Measurements from ENCODE around the gene SVIL. TPM values are rescaled to one million over a fixed set of nuclear protein-coding genes. Genes with fewer than 3 reads are reported as not detected.

SVIL gene
- total RNA-seq, 2 experiments from 2014 or later: 0.47 to 1.5 TPM

DNA sequence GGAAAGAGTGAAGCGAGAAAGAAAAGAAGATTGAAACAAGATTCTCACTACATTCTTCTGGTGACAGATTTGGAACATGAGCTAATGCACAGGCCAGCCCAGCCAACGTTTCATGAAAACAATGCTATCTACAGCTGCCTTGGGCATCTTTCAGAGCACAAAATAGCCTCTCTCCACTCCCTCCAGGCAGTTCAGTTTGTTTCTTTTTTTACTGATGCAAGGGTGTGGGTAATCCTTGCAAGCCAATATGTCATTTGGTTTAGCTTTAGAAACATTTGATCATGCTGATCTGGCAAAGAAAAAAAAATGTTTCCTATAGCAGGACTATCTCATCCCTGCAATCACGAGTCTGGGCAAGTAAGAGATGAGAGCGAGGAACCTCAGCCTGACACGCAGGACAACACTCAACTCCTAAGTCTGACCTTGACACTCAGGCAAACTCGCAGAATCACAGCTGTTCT, 35.9 kb downstream of the SVIL start:
- ChIA-PET POLR2A (no interaction called here), CTCF (ENCODE audit: unreplicated experiment) (no interaction called here)
- no peaks in the 10 kb centered on the region for H3K9me3 ChIP-seq (ENCODE audit: low read length)
- intact Hi-C loops (cut with micrococcal nuclease; ENCODE audit: unreplicated experiment): no loop called here
- no TSS peak for BruUV-seq (replicated peaks)
- no peak overlapping the region for H3K4me2 ChIP-seq (ENCODE audit: low read length)
- DNase-seq (ENCODE audit: low spot score): no peak
- H3K36me3 ChIP-seq (ENCODE audit: insufficient read depth, low read length): no peaks in the 10 kb centered on the region
- H3K9me2 ChIP-seq (ENCODE audit: insufficient read depth, low read length): no peaks in the 10 kb centered on the region
- H3K4me3 ChIP-seq (ENCODE audit: low read depth, low read length, poor library complexity, severe bottlenecking): no peak overlapping the region
- H3K4me1 ChIP-seq (ENCODE audit: insufficient read depth, low read length, poor library complexity, severe bottlenecking): no peaks in the 10 kb centered on the region
- TF ChIP-seq, protein P1, sequence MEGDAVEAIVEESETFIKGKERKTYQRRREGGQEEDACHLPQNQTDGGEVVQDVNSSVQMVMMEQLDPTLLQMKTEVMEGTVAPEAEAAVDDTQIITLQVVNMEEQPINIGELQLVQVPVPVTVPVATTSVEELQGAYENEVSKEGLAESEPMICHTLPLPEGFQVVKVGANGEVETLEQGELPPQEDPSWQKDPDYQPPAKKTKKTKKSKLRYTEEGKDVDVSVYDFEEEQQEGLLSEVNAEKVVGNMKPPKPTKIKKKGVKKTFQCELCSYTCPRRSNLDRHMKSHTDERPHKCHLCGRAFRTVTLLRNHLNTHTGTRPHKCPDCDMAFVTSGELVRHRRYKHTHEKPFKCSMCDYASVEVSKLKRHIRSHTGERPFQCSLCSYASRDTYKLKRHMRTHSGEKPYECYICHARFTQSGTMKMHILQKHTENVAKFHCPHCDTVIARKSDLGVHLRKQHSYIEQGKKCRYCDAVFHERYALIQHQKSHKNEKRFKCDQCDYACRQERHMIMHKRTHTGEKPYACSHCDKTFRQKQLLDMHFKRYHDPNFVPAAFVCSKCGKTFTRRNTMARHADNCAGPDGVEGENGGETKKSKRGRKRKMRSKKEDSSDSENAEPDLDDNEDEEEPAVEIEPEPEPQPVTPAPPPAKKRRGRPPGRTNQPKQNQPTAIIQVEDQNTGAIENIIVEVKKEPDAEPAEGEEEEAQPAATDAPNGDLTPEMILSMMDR (conservative IDR thresholded peaks at IDR 0.05; ENCODE audit: low read length): no peak
- TF ChIP-seq EZH2phosphoT487 (IDR thresholded peaks at IDR 0.05; ENCODE audit: borderline replicate concordance, low read depth, low read length): no peak
- no peaks in the 10 kb centered on the region for H3K79me2 ChIP-seq (ENCODE audit: insufficient read depth, low read depth, low read length)
- H4K20me1 ChIP-seq (ENCODE audit: insufficient read depth, low read length): no peaks in the 10 kb centered on the region
- no peak overlapping the region for H3K27ac ChIP-seq (ENCODE audit: low read depth, low read length, poor library complexity, severe bottlenecking)
- H2AFZ ChIP-seq (ENCODE audit: low read length): no peak overlapping the region

DNA sequence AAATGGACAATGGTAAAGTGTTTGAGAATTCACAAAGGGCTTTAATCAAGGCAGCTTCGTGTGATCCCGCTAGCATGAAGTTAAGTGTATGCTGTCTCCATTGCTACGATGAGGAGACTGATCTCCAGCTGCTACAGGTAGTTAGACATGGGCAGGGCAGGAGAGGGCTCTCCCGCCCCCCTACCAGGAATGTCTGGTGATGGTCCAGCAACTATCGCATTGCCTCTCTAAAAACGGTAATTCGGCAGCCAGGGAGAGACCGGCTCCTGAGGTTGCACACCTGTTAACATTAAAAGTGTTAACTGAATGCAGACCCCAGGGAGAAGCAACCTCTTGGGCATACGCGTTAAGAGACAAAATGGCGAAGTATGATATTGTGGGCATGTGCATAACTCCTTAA, 37.9 kb downstream of the SVIL start:
- intact Hi-C loops (cut with micrococcal nuclease; ENCODE audit: unreplicated experiment): no loop called here
- POLR2A ChIA-PET: no interaction called here

DNA sequence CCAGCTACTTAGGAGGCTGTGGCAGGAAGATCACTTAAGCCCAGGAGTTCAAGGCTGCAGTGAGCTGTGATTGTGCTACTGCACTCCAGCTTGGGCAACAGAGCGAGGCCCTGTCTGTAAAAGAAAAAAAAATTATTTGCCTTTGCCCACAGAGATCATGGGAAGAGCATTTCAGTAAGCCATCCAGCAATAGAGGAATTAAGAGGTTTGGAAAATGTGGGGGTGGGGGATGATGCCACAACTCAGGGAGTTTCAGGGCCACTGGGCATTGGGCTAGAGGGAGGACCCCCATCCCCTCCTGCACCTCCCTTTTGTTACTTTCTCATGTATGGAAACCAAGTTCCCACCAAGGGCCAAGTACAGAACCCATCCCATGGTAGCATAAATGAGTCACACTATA, 38.4 kb downstream of the SVIL start:
- Histone ChIP-seq H3K4me1 (ENCODE audit: insufficient read depth, low read length, poor library complexity, severe bottlenecking) (no peaks in the 10 kb centered on the region), H3K36me3 (ENCODE audit: insufficient read depth, low read length) (no peaks in the 10 kb centered on the region), H3K9me2 (ENCODE audit: insufficient read depth, low read length) (no peaks in the 10 kb centered on the region), H4K20me1 (ENCODE audit: insufficient read depth, low read length) (no peaks in the 10 kb centered on the region), H3K4me3 (ENCODE audit: low read depth, low read length, poor library complexity, severe bottlenecking) (no peak overlapping the region), H3K4me2 (ENCODE audit: low read length) (no peak overlapping the region), H3K27ac (ENCODE audit: low read depth, low read length, poor library complexity, severe bottlenecking) (no peak overlapping the region), H2AFZ (ENCODE audit: low read length) (no peak overlapping the region), H3K9me3 (ENCODE audit: low read length) (no peaks in the 10 kb centered on the region), H3K79me2 (ENCODE audit: insufficient read depth, low read depth, low read length) (no peaks in the 10 kb centered on the region)
- ChIA-PET CTCF (ENCODE audit: unreplicated experiment) (no interaction called here), POLR2A (no interaction called here)
- no peak for TF ChIP-seq EZH2phosphoT487 (IDR thresholded peaks at IDR 0.05; ENCODE audit: borderline replicate concordance, low read depth, low read length)
- TF ChIP-seq, protein P1 (conservative IDR thresholded peaks at IDR 0.05; ENCODE audit: low read length): no peak
- BruUV-seq (replicated peaks): no TSS peak
- DNase-seq (ENCODE audit: low spot score): no peak
- intact Hi-C loops (cut with micrococcal nuclease; ENCODE audit: unreplicated experiment): no loop called here

More for the DNA sequence above, 37.9 kb downstream of the SVIL start:
- Histone ChIP-seq H3K9me3 (ENCODE audit: low read length) (no peaks in the 10 kb centered on the region), H3K4me3 (ENCODE audit: low read depth, low read length, poor library complexity, severe bottlenecking) (no peak overlapping the region), H3K36me3 (ENCODE audit: insufficient read depth, low read length) (no peaks in the 10 kb centered on the region), H2AFZ (ENCODE audit: low read length) (no peak overlapping the region), H3K9me2 (ENCODE audit: insufficient read depth, low read length) (no peaks in the 10 kb centered on the region), H3K27ac (ENCODE audit: low read depth, low read length, poor library complexity, severe bottlenecking) (no peak overlapping the region), H3K4me1 (ENCODE audit: insufficient read depth, low read length, poor library complexity, severe bottlenecking) (no peaks in the 10 kb centered on the region), H3K4me2 (ENCODE audit: low read length) (no peak overlapping the region), H3K79me2 (ENCODE audit: insufficient read depth, low read depth, low read length) (no peaks in the 10 kb centered on the region), H4K20me1 (ENCODE audit: insufficient read depth, low read length) (no peaks in the 10 kb centered on the region)
- CTCF ChIA-PET (ENCODE audit: unreplicated experiment): no interaction called here
- TF ChIP-seq EZH2phosphoT487 (IDR thresholded peaks at IDR 0.05; ENCODE audit: borderline replicate concordance, low read depth, low read length): no peak
- TF ChIP-seq, protein P1 (conservative IDR thresholded peaks at IDR 0.05; ENCODE audit: low read length): no peak
- DNase-seq (ENCODE audit: low spot score): no peak
- no TSS peak for BruUV-seq (replicated peaks)
